HG02678 (cell line): ENCODE results near the gene ATRX.
"Not testable (repeated sequence)": the region's sequence is repeated elsewhere in the genome, so short reads cannot be mapped to it uniquely, and the experiment has no call there.

Experiments
- ATAC-seq: cut with Tn5 transposase; IDR thresholded peaks from one replicate; pipeline ENCODE4 v1.9.1; 2021; ENCODE audit warnings: mild to moderate bottlenecking, moderate library complexity; ENCODE audit not compliant: unreplicated experiment

ATRX gene, protein sequence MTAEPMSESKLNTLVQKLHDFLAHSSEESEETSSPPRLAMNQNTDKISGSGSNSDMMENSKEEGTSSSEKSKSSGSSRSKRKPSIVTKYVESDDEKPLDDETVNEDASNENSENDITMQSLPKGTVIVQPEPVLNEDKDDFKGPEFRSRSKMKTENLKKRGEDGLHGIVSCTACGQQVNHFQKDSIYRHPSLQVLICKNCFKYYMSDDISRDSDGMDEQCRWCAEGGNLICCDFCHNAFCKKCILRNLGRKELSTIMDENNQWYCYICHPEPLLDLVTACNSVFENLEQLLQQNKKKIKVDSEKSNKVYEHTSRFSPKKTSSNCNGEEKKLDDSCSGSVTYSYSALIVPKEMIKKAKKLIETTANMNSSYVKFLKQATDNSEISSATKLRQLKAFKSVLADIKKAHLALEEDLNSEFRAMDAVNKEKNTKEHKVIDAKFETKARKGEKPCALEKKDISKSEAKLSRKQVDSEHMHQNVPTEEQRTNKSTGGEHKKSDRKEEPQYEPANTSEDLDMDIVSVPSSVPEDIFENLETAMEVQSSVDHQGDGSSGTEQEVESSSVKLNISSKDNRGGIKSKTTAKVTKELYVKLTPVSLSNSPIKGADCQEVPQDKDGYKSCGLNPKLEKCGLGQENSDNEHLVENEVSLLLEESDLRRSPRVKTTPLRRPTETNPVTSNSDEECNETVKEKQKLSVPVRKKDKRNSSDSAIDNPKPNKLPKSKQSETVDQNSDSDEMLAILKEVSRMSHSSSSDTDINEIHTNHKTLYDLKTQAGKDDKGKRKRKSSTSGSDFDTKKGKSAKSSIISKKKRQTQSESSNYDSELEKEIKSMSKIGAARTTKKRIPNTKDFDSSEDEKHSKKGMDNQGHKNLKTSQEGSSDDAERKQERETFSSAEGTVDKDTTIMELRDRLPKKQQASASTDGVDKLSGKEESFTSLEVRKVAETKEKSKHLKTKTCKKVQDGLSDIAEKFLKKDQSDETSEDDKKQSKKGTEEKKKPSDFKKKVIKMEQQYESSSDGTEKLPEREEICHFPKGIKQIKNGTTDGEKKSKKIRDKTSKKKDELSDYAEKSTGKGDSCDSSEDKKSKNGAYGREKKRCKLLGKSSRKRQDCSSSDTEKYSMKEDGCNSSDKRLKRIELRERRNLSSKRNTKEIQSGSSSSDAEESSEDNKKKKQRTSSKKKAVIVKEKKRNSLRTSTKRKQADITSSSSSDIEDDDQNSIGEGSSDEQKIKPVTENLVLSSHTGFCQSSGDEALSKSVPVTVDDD (N-terminal part only)

DNA sequence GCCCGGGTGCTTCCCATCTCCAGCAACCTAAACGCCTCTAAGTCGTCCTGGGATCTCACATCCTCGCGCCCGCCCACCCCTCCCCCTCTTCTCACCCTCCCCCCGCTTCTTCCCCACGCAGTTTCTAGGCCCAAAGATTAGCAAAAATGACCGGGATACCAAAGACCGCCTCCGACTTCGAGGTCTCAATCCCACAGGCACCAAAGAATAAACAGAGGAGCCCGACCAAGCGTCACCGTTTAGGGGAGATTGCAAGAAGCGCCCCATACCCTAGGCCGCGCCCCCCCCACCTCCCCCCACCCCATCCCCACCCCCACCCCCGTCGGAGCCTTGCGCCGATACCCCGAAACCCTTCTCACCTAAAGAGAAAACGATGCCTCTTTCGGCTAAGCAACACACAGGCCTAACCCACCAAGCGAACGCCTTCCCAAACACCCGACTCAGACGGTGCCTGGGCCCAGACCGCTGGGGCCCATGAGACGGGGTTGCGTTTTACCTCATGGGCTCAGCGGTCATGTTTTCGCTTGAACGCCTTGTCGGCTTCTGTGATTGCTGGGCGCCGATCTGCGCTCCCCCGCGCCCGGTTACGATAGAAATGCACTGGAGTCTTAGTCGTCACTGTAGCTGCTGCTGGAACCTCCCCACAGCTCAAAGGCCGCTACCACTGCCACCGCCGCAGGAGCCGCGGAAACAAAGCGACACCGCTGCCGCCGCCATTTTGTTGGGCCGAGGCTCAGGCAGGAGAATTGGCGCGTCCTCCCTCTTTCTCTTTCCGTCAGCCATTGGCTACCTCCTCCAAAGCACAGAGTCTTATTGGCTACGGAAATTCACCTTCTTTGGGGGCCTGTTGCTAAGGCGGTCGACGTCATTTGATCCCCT lies at the start of gene ATRX:
Gene ATRX (minus strand): TSS at position 731 of the 879 bp plus-strand sequence. CDS start 215 bp downstream, at position 516.
- ATAC-seq, result peak; percentile 93

DNA sequence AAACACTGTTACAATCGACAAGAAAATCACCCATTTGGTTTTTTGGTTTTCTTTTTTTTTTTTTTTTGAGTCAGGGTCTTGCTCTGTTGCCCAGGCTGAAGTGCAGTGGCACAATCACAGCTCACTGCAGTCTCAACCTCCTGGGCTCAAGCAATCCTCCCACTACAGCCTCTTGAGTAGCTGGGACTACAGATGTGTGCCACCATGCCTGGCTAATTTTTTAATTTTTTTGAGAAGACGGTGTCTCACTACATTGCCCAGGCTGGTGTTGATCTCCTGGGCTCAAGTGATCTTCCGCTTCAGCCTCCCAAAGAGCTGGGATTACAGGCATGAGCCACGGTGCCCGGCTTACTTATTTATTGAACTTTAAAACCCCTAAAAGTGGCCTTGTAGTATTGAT lies 45.5 kb upstream of the ATRX start:
- ATAC-seq, result not testable (repeated sequence)

DNA sequence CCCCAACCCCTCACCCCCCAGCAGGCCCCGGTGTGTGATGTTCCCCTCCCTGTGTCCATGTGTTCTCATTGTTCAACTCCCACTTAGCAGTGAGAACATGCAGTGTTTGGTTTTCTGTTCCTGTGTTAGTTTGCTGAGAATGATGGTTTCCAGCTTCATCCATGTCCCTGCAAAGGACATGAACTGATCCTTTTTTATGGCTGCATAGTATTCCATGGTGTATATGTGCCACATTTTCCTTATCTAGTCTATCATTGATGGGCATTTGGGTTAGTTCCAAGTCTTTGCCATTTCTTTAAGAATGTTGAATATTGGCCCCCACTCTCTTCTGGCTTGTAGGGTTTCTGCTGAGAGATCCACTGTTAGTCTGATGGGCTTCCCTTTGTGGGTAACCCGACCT lies 36.0 kb upstream of the ATRX start:
- not testable (repeated sequence) for ATAC-seq

DNA sequence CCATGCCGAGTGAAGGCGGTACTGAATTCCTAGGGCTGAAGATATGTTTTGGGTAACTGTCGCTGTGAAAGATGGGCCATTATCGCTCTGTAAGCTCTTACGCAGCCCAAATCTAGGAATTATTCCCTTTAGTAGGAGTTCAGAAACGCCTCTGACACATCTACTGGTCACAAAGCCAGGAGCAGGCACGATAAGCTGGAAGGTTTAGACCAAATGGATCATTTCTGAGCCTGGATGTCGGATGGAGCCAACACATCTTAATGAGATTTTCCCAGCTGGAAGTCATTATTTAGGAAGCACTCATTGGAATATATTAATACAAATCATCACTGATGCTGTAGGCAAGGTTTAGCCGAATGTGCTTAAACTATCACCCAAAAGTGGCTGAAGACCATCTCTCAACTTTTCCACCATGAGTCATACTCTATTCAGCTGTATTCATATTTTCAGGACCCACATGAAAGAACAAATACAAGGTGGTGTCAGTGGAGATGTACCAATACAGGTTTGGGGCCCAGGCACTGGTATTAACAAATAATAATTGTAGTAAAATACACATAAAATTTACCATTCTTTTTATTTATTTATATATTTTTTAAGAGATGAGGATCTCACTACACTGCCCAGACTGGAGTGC lies 34.2 kb upstream of the ATRX start:
- ATAC-seq, result no peak

DNA sequence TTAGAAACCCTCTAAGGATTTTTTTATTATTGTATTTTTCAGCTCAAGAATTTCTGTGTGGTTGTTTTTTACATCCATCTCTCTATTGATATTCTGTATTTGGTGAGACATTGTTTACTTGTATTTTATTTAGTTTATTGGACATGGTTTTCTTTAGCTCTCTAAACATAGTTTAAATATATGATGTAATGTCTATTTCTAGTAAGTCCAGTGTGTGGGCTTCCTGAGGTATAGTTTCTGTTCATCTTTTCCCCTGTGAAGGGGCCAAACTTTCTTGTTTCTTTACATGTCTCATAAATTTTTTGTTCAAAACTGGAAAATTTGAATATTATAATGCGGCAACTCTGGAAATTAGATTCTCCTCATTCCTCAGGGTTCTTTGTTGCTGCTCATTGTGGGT lies 28.2 kb upstream of the ATRX start:
- ATAC-seq, result no peak

DNA sequence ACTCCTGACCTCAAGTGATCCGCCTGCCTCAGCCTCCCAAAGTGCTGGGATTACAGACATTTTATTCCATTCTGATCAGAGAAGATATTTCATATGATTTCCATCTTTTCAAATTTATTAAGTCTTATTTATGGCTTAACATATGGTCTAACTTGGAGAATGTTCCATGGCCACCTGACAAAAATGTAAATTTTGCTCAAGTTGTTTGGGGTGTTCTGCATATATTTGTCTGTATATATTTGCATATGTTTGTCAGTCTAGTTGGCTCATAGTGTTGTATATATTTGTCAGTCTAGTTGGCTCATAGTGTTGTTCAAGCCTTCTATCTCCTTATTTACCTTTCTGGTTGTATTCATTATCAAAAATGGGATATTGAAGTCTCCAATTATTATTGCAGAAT lies 16.2 kb upstream of the ATRX start:
- no peak for ATAC-seq

DNA sequence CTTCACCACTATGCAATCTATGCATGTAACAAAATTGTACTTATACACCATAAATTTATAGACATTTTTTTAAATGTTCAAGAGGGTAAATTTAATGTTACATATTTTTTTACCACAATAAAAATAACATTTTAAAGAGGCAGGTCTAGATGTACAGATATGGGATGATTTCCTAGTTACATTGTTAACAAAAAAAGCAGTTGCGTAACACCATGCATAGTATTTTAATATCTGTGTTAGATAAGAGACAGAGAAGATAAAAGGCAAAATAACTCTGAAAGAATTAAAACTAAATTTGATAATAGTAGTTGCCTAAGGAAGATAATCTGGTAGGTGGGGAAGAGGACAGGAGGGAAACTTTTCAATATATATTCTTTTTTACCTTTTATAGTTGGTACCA lies 9.1 kb upstream of the ATRX start:
- no peak for ATAC-seq

DNA sequence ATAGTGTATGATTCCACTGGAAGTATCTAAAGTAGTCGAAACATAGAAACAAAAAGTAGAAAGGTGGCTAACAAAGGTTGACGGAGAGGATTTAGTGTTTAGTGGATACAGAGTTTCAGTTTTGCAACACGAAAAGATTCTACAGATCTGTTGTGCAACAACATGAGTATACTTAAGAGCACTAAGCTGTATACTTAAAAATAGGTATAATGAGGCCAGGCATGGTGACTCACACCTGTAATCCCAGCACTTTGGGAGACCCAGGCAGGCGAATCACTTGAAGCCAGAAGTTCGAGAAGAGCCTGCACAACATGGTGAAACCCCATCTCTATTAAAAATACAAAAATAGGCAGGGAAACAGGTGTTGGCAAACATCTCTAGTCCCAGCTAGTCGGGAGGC lies 7.9 kb upstream of the ATRX start:
- no peak for ATAC-seq

DNA sequence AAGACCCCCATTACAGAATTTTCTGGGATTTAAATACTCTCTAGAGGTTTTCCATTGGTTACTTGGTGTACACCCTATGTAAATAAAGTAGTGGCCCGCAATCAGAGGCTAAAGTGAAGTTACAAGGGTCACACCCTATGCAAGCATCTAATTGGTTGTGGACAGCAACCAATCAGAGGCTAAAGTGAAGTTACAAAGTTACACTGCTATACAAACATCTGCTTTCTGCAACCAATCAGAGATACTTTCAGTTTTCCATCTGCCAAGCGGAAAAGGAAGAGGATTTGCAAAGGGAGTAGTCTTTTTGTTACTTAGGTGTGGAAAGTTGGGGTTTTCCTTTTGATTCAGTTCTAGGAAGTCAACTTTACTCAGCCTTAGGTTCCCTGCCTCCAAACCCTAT lies 2.0 kb upstream of the ATRX start:
- ATAC-seq, result no peak

DNA sequence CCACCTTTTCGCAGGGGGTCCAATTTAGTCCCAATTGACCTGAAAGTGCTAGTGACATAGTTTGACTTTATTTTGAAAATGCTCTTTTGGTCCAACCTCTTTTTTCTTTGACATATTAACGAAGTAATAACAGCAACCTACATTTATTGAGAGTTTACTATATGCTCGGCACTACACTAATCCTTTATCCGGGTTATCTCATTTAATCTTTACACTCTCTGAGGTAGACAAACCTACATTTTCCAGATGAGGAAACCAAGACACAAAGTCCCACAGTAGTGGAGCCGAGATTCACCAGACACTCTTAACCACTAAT lies 307 bp upstream of the ATRX start:
- ATAC-seq, result peak; percentile 16

DNA sequence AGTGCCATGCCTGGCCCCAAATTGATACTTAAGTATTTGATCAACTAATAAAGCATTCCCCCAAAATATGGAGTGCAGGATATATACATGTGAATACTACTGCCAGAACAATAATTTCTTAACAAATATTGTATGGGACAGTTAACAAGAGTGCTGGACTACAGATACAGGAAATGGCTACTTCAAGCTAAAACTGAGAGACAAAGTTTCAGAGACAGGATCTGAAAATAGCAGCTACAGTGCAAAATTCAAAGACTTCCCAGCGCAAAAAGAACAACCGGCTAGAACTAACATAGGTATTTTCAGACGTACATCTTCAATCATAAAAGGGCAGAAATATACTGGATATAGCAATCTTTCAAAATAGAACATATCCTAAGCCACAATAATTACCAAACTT lies 6.3 kb downstream of the ATRX start:
- ATAC-seq, result no peak

DNA sequence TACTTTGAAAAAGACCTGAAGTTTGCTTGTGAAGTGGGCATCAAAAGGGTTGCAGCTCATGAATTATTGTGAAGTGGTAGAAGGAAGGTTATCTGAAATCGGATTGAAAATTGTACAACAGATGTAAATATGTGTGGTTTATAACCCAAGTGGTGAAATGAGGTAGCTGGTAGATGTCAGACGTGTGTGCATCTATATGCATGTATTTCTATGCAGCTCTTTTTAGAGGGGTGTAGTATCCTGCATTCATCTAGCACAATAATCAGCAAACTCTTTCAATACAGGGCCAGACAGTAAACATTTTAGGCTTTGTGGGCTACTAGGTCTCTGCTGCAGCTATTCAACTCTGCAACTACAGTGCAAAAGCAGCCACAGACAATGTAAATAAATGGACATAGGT lies 9.4 kb downstream of the ATRX start:
- ATAC-seq, result no peak

DNA sequence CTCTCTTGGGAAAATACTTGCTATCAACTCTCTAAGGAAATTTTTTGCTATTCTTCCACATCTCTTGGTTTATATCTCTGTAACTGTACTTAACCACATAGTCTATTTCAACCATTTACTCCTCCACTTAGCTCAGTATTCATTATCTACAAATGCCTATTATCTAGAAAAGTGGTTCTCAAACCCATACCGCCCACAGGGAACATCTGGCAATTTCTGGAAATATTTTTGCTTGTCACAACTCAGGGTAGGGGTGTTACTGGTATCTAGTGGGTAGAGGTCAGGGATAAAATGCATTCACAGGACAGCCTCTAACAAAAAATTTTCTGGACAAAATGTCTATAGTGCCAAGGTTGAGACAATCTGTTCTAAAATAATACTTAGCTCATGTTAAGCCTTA lies 14.4 kb downstream of the ATRX start:
- no peak for ATAC-seq

DNA sequence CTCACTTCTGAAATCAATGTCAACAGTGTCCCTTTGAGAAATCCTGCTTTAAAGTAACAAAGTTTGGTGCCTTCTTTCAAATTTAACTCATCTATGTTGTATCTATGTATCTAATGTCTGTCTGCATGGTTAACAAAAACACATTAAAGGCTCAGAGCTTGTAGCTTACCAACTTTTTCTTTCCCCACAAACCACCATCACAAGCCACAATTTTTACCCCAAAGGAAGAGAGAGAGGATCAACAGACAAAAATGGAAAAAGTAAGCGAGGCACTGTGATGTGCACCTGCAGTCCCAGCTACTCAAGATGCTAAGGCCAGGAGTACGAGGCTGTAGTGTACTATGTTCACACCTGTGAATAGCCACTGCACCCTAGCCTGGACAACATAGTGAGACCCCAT lies 17.2 kb downstream of the ATRX start:
- no peak for ATAC-seq

DNA sequence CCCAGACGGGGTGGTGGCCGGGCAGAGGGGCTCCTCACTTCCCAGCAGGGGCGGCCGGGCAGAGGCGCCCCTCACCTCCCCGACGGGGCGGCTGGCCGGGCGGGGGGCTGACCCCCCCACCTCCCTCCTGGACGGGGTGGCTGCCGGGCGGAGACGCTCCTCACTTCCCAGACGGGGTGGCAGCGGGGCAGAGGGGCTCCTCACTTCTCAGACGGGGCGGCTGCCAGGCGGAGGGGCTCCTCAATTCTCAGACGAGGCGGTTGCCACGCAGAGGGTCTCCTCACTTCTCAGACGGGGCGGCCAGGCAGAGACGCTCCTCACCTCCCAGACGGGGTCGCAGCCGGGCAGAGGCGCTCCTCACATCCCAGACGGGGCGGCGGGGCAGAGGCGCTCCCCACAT lies 19.8 kb downstream of the ATRX start:
- not testable (repeated sequence) for ATAC-seq

DNA sequence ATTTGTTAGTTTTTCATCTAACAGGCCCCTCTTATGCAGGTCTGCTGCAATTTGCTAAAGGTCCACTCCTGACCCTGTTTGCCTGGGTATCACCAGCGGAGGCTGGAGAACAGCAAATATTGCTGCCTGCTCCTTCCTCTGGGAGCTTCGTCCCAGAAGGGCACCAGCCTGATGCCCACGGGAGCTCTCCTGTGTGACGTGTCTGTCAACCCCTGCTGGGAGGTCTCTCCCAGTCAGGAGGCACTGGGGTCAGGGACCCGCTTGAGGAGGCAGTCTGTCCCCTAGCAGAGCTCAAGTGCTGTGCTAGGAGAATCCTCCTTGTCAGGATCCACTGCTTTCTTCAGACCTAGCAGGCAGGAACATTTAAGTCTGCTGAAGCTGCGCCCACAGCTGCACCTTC lies 30.5 kb downstream of the ATRX start:
- ATAC-seq, result no peak

DNA sequence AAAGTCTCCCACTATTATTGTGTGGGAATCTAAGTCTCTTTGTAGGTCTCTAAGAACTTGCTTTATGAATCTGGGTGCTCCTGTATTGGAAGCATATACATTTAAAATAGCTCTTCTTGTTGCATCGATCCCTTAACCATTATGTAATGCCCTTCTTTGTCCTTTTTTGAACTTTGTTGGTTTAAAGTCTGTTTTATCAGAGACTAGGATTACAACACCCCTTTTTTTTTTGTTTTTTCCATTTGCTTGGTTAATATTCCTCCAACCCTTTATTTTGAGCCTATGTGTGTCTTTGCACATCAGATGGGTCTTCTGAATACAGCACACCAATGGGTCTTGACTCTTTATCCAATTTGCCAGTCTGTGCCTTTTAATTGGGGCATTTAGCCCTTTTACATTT lies 32.1 kb downstream of the ATRX start:
- ATAC-seq, result not testable (repeated sequence)

DNA sequence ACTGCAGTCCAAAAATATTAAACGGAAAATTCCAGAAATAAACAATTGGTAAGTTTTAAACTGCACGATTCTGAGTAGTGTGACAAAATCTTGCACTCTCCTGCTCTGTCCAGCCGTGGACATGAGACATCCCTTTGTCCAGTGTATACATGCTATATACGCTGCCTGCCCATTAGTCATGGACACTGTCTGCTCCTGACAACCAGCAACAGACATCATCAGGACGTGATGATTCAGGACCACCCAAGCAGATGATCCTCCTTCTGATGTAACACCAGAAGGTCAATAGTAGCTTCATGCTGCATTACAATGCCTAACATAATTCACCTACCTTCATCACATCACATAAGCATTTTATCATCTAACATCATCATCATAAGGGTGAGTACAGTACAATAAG lies 36.3 kb downstream of the ATRX start:
- ATAC-seq, result no peak

DNA sequence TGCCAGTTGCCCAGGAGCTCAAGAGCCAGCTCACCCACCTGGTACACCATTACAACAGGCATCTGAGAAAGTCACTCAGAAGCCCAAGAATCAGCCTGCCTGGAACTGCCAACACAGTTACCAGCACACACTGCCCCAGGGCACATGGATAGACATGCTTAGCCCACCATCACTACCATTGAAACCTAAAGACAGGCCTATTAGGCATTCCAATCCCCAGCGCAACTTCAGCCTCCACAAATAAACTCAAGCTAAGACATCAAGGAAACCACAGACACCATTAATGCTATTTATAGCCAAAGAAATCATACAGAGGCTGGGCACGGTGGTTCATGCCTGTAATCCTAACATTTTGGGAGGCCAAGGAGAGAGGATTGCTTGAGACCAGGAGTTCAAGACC lies 42.3 kb downstream of the ATRX start:
- ATAC-seq, result no peak
